IPS-20b (cell line): Measurements from ENCODE around the gene PSG4.
"Not testable (repeated sequence)": the region's sequence is repeated elsewhere in the genome, so short reads cannot be mapped to it uniquely, and the experiment has no call there.

Source experiments
- H3K27ac ChIP-seq: one replicate; pipeline ENCODE4 v1.5.1; 2013; ENCODE audit warnings: low read length
- H3K27me3 ChIP-seq: 2 replicates; pipeline ENCODE4 v1.6.1; 2013; ENCODE audit warnings: mild to moderate bottlenecking, low read length, inconsistent platforms; ENCODE audit not compliant: insufficient read depth
- H3K36me3 ChIP-seq: 2 replicates; pipeline ENCODE4 v1.6.1; 2013; ENCODE audit warnings: low read depth, mild to moderate bottlenecking, inconsistent platforms, low read length, moderate library complexity; ENCODE audit not compliant: insufficient read depth
- H3K4me1 ChIP-seq: 2 replicates; pipeline ENCODE4 v1.6.1; 2013; ENCODE audit warnings: mild to moderate bottlenecking, control low read depth, inconsistent platforms, low read length, moderate library complexity; ENCODE audit not compliant: insufficient read depth
- H3K4me3 ChIP-seq: 2 replicates; pipeline ENCODE4 v1.5.1; 2013; ENCODE audit warnings: mild to moderate bottlenecking, low read length, inconsistent platforms
- H3K9ac ChIP-seq: 2 replicates; pipeline ENCODE4 v1.6.1; 2013; ENCODE audit warnings: low read depth, mild to moderate bottlenecking, inconsistent platforms, low read length, moderate library complexity
- H3K9me3 ChIP-seq: 2 replicates; pipeline ENCODE4 v1.6.1; 2013; ENCODE audit warnings: mild to moderate bottlenecking, low read depth, low read length, inconsistent platforms; ENCODE audit not compliant: insufficient read depth

The PSG4 gene

GRCh38 chr19:43224855-43225253 lies 19.4 kb upstream of the PSG4 start:
- H3K27ac ChIP-seq, result no peak overlapping the region
- H3K4me1 ChIP-seq, result no peaks in the 10 kb centered on the region
- H3K9me3 ChIP-seq, result peaks cover 37% of the 10 kb centered on the region

GRCh38 chr19:43224201-43224854 lies 18.9 kb upstream of the PSG4 start:
- H3K27me3 ChIP-seq, H3K36me3 ChIP-seq, H3K4me3 ChIP-seq, H3K27ac ChIP-seq, H3K9ac ChIP-seq, H3K4me1 ChIP-seq: not testable (repeated sequence)
- peaks cover 34% of the 10 kb centered on the region for H3K9me3 ChIP-seq

More at GRCh38 chr19:43224855-43225253, 19.4 kb upstream of the PSG4 start:
- H3K4me3 ChIP-seq, result no peak overlapping the region
- no peak overlapping the region for H3K9ac ChIP-seq
- no peaks in the 10 kb centered on the region for H3K36me3 ChIP-seq
- H3K27me3 ChIP-seq, result no peaks in the 10 kb centered on the region

GRCh38 chr19:43221891-43222290 lies 16.5 kb upstream of the PSG4 start:
- not testable (repeated sequence) for H3K4me3 ChIP-seq, H3K27ac ChIP-seq, H3K4me1 ChIP-seq, H3K27me3 ChIP-seq, H3K9ac ChIP-seq, H3K36me3 ChIP-seq
- peaks cover 14% of the 10 kb centered on the region; the same call in 1 of the 2 replicates for H3K9me3 ChIP-seq

- not testable (repeated sequence) for H3K4me3 ChIP-seq, H3K27me3 ChIP-seq, H3K9me3 ChIP-seq, H3K4me1 ChIP-seq, H3K36me3 ChIP-seq, H3K9ac ChIP-seq, H3K27ac ChIP-seq
Measured at GRCh38 chr19:43219136-43219535, 13.7 kb upstream of the PSG4 start.

- H3K36me3 ChIP-seq, H3K4me3 ChIP-seq, H3K9me3 ChIP-seq, H3K9ac ChIP-seq, H3K4me1 ChIP-seq, H3K27ac ChIP-seq, H3K27me3 ChIP-seq: not testable (repeated sequence)
Measured at GRCh38 chr19:43215881-43216280, 10.4 kb upstream of the PSG4 start.

- Histone ChIP-seq H3K27me3 (no peaks in the 10 kb centered on the region), H3K36me3 (no peaks in the 10 kb centered on the region), H3K4me1 (no peaks in the 10 kb centered on the region), H3K9ac (no peak overlapping the region), H3K27ac (no peak overlapping the region), H3K9me3 (no peaks in the 10 kb centered on the region), H3K4me3 (no peak overlapping the region)
Measured at GRCh38 chr19:43207991-43208390, 2.6 kb upstream of the PSG4 start.

GRCh38 chr19:43207174-43207573 lies 1.7 kb upstream of the PSG4 start:
- H3K27me3 ChIP-seq, H3K9me3 ChIP-seq, H3K27ac ChIP-seq, H3K36me3 ChIP-seq, H3K4me1 ChIP-seq, H3K9ac ChIP-seq, H3K4me3 ChIP-seq: not testable (repeated sequence)

GRCh38 chr19:43203611-43204010 lies 1.8 kb downstream of the PSG4 start:
- not testable (repeated sequence) for H3K27me3 ChIP-seq, H3K9ac ChIP-seq, H3K4me1 ChIP-seq, H3K9me3 ChIP-seq, H3K4me3 ChIP-seq, H3K27ac ChIP-seq, H3K36me3 ChIP-seq

- H3K9ac ChIP-seq, H3K4me3 ChIP-seq, H3K36me3 ChIP-seq, H3K9me3 ChIP-seq, H3K27ac ChIP-seq, H3K4me1 ChIP-seq, H3K27me3 ChIP-seq: not testable (repeated sequence)
Measured at GRCh38 chr19:43201891-43202290, 3.5 kb downstream of the PSG4 start.

GRCh38 chr19:43201337-43201801 lies 4.1 kb downstream of the PSG4 start:
- not testable (repeated sequence) for H3K27ac ChIP-seq, H3K9ac ChIP-seq

GRCh38 chr19:43198686-43199419 lies 6.6 kb downstream of the PSG4 start:
- H3K9me3 ChIP-seq, H3K4me3 ChIP-seq, H3K27ac ChIP-seq, H3K36me3 ChIP-seq, H3K9ac ChIP-seq, H3K4me1 ChIP-seq, H3K27me3 ChIP-seq: not testable (repeated sequence)

More at GRCh38 chr19:43201337-43201801, 4.1 kb downstream of the PSG4 start:
- not testable (repeated sequence) for H3K4me3 ChIP-seq, H3K36me3 ChIP-seq, H3K9me3 ChIP-seq, H3K4me1 ChIP-seq, H3K27me3 ChIP-seq

- not testable (repeated sequence) for H3K4me1 ChIP-seq
Measured at GRCh38 chr19:43197666-43198397, 7.6 kb downstream of the PSG4 start.

More at GRCh38 chr19:43197666-43198397, 7.6 kb downstream of the PSG4 start:
- not testable (repeated sequence) for H3K27ac ChIP-seq, H3K4me3 ChIP-seq, H3K36me3 ChIP-seq, H3K9ac ChIP-seq, H3K27me3 ChIP-seq, H3K9me3 ChIP-seq
